HuH-7.5 (cell line): ENCODE data around the gene C1orf174.

ENCODE experiments used
- DNase-seq: peaks from one replicate; pipeline ENCODE4 v3.0.0; 2011; ENCODE audit warnings: low spot score

Gene C1orf174

DNA sequence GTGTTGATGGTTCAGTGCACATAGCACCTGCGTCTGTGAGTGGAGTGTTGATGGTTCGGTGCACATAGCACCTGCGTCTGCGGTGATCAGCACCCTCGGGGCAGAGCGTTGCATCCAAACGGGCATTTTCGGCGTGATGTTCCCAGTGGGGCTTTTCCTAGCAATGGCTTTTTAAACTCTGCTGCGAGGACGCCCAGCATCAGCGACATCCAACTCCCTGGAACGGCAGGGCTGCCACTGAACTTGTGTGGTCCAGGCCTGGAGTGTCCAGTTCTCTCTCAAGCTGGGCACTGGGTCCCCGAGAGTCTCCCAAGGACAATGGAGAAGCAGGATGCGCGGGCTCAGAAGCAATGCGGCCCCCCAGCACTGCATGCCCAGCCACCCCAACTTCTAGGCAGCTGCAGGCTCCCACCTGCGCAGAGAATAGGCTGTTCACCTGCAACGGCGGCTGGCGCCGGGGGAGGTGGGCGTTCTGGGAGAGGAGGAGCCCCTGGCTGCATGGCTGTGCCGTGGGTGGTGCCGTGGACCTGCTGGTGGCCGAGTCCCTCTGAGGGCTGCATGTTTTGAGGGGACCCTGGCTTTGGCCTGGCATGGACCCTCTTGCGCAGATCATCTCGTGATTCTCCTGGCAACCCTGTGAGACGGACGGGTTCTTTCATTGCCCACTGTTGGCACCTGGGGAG is 10.1 kb upstream of the C1orf174 start:
- no peak for DNase-seq

DNA sequence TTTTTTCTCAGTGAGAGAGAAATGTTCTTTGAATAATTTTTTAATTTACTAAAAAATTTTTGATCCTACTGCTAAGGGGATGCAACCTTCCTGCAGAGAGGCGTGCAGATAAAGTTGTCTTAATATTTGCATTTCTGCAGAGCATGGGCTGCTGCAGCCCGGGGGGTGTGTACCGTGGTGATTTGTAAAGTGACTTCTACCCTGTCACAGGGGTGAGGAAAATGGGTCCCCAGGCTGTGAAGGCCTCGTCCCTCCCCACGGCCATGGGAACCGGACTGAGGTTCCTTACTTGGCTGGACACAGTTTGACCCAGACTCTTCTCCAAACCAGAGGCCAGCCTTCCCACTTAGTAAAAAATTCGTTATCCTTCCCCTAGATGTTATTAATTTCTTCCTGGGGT is 9.5 kb upstream of the C1orf174 start:
- no peak for DNase-seq

GRCh38 chr1:3908886-3909517 is 8.9 kb upstream of the C1orf174 start:
- DNase-seq = no peak

DNA sequence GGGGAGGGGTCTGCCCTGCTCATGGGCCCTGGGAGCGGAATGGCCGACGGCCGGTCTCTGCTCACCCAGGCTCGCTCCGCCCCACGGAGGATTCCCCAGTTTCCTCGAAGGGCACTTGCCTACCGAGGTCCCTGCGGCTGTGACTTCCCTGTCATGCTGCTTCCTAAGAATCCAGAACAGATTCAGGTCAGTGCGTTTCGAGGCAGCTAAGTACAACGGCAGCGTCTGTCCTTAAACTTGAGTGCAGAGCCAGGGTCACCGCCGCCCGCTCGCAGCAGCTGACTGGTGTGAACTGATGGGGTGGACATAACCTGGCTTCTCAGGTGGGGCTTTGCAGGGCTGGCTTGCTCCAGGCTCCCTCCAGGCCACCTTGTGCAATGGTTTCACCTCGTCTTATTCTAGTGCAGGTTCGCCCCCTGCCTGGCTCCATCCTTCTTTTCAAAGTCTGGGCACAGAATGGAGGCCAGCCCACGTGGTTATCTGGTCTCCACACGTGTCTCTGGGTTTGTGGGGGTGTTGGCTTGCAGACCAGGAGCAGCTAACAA is 7.6 kb upstream of the C1orf174 start:
- DNase-seq = no peak

DNA sequence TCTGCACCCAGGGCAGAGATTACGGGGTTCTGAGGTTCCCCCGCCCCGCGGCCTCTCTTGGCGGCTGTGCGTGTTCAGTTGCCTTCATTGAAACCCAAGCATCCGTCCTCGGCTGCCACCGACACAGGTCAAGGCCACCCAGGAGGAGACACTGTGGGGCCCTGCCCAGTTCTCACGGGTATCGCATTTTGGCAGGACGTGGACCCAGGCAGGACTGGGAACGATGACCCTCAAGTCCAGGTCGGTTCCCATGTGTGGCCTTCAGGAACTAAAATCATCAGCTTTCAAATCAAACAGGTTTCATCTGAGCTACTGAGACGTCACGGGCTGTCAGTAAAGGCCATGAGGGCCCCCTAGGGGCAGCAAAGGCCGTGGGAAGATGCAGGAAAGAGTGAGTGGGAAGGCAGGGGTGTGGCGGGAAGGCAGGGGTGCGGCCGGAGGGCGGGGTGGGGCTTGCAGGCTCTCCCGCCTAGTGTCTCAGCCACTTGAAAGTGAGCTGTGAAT is 7.0 kb upstream of the C1orf174 start:
- no peak for DNase-seq

GRCh38 chr1:3906672-3907020 is 6.6 kb upstream of the C1orf174 start:
- DNase-seq = no peak

DNA sequence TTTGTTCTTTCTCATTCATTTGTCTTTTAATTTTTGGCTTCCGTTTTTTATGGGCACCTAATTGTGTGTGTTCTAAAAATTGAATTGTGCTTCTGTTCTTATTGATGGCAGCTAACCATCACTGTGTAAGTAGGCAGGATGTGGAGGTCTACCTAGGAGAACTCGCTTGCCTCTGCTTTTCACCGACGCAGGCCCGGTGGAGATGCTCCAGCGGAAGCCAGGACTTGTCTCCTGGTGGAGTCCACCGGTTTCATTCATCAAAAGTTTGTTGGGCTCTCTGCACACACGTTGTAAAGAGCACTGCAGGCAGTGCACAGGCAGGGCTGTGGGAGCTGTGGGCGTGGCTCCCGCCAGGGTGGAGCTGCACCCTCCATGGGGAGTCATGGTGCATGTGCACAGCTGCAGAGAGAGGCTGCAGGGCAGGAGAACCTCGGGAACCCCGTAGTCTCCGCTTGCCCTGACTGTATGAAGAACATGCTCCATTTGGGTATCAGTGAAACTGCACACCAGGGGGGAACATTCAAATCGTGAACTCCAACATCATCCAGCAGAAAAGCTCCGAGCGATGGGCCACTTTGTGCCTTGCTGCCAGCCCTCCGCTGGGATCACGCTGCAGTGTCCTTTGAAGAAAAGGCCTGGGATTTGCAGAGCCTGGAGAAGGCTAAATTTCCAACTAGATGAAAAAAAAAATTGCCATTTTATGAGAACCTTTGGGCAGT is 6.0 kb upstream of the C1orf174 start:
- no peak for DNase-seq

- no peak for DNase-seq
Observed at GRCh38 chr1:3905266-3905952, 5.3 kb upstream of the C1orf174 start.

- DNase-seq = no peak
Observed at GRCh38 chr1:3904843-3905185, 4.7 kb upstream of the C1orf174 start.

DNA sequence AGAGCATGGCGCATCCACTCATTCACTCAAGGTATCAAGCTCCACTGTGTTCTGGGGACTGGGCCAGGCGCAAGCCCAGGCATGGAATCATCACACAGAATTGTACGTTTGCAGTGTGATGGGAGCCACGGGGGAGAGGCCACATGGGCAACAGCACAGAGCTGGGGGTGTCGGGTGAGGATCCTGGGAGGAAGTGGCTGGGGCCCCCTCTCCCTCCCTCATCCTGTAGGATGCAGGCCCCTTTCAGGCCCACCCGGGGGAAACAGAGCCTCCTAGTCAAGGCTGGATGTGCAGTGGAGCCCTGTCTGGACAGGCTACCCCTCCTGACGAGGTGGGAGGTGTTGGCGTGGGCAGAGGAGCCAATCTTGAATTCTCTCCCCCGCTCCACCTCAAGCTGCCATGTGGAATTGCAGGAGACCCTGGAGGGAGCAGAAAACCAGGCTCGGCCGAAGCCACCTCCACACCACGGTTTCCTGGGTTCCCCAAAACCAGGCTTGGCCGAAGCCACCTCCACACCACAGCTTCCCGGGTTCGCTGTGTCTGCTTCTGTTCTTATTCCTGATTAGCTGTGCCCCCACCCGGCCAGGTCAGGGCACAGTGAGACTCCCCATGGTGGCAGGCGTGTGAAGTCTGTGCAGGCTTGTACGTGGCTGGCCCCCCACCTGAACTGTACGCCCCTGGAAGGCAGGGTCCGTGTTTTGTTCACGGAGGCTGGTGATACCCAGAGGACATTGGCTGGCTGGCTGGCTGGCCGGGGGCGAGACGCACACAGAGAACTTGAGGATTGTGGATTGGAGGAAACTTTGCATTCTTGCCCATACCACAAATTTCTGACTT is 4.2 kb upstream of the C1orf174 start:
- no peak for DNase-seq

- no peak for DNase-seq
Observed at GRCh38 chr1:3903141-3904005, 3.3 kb upstream of the C1orf174 start.

GRCh38 chr1:3902571-3903091 is 2.6 kb upstream of the C1orf174 start:
- no peak for DNase-seq

- no peak for DNase-seq
Observed at GRCh38 chr1:3902111-3902511, 2.0 kb upstream of the C1orf174 start.

DNA sequence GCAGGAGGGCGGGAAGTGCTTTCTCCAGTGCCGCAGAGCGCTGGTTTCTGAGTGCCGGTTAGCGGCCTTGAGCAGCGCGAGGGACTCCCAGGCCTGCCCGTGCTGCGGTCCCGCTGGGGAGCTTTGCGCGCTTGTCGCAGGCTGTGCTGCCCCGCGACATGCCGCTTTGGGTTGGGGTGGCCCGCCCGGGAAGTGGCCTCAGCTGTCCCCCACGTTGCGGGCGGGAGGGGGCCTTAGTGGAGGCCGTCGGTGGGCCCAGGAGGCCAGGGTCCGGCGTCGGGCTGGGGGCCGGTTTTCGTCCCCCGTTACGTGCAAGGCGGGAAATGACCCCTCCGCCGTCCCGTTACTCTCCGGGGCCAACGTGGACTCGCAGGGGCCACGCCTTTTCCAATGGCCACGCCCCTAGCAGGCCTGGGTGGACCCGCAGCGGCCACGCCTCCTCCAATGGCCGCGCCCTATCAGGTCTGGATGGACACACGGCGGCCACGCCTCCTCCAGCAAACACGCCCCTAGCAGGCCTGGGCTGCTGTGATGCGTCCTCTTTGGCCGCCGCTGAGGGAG is 977 bp upstream of the C1orf174 start:
- DNase-seq = peak; percentile 95

DNA sequence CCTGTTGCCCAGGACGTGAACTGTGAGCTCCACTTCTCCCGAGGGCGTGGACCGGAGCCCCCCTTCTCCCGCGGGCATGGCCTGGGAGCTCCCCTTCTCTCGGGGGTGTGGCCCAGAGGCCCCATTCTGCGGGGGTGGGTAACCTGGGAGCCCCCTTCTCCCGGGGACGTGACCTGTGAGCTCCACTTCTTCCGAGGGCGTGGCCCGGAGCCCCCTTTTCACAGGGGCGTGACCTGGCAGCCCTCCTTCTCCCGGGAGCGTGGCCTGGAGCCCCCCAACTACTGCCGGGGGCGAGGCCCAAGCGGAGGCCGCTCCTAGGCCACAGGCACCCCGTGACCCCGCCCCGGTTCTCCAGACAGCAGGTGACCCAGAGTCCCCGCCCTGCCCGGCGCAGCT is 320 bp downstream of the C1orf174 start:
- peak; percentile 42 for DNase-seq

- DNase-seq = no peak
Observed at GRCh38 chr1:3898994-3899753, 898 bp downstream of the C1orf174 start.

GRCh38 chr1:3898475-3898735 is 1.7 kb downstream of the C1orf174 start:
- no peak for DNase-seq

DNA sequence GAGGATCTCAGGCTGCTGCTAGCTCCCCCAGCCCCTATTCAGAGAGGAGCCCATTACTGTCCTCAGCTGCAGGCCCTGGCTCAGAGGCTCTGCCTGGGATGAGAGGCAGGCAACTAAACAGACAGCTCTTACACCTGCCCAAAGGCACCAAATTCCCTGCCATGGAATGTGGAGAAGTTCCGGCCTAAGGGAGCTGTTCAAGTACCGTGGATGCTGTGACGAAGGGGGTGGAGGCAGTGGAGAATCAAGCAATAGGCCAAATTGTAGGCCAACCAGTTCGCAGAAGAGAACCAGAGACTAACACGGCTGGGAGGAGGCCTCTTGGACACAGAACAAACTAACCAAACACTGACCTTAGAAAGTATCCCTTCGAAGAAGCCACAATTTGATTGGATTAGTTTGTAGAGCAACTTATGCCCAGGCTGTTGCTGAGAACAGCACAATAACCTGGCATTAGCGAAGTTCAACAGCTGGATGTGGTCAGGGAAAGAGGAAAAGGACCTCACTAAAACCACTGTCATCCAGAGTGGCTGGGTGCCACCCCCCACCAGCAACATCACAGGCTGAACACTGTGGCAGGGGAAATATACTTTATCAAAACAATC is 3.6 kb downstream of the C1orf174 start:
- no peak for DNase-seq

DNA sequence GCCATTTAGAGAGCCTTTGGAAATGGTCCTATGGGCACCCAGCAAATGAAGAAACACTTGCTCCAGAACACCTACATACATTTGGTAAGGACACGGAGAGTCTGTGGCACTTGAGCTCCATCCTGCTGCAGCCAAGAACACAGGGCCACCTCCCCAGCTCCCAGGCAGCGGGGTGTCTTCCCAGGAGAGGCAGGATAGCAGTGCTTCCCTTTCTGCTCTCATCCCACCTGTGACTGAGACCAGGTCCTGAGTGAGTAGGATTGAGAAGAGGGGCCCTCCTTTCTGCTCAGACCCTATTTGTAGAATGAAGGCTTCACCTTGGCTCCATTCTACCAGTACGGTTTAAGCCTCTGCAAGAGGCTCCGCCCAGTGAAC is 4.1 kb downstream of the C1orf174 start:
- DNase-seq = no peak
